ENCODE results near the gene TMEM250.

TMEM250 gene

GRCh38 chr9:136083558-136084062, 35.1 kb downstream of the TMEM250 start:
- no peak for FAIRE-seq
- DNase-seq (ENCODE audit: low spot score): no peak

GRCh38 chr9:136082496-136083361, 35.9 kb downstream of the TMEM250 start:
- DNase-seq (ENCODE audit: low spot score) (no peak), FAIRE-seq (no peak)

- FAIRE-seq: no peak
- DNase-seq (ENCODE audit: low spot score): no peak
Observed at GRCh38 chr9:136081826-136082495, 36.7 kb downstream of the TMEM250 start.

GRCh38 chr9:136081113-136081825, 37.4 kb downstream of the TMEM250 start:
- FAIRE-seq (no peak), DNase-seq (ENCODE audit: low spot score) (no peak)

GRCh38 chr9:136080716-136081112, 38.0 kb downstream of the TMEM250 start:
- FAIRE-seq (no peak), DNase-seq (ENCODE audit: low spot score) (no peak)

- FAIRE-seq (no peak), DNase-seq (ENCODE audit: low spot score) (no peak)
Observed at GRCh38 chr9:136079916-136080246, 38.8 kb downstream of the TMEM250 start.

GRCh38 chr9:136079211-136079915, 39.3 kb downstream of the TMEM250 start:
- DNase-seq (ENCODE audit: low spot score) (no peak), FAIRE-seq (no peak)

- FAIRE-seq: no peak
- DNase-seq (ENCODE audit: low spot score): no peak
Observed at GRCh38 chr9:136078498-136079011, 40.1 kb downstream of the TMEM250 start.

- DNase-seq (ENCODE audit: low spot score) (no peak), FAIRE-seq (no peak)
Observed at GRCh38 chr9:136078024-136078423, 40.7 kb downstream of the TMEM250 start.

- DNase-seq (ENCODE audit: low spot score) (no peak), FAIRE-seq (no peak)
Observed at GRCh38 chr9:136077491-136077890, 41.2 kb downstream of the TMEM250 start.

- DNase-seq (ENCODE audit: low spot score): no peak
- no peak for FAIRE-seq
Observed at GRCh38 chr9:136075881-136076678, 42.6 kb downstream of the TMEM250 start.

- FAIRE-seq: no peak
Observed at GRCh38 chr9:136075134-136075841, 43.4 kb downstream of the TMEM250 start.

GRCh38 chr9:136074706-136075105, 44.0 kb downstream of the TMEM250 start:
- DNase-seq (ENCODE audit: low spot score) (no peak), FAIRE-seq (no peak)

More at GRCh38 chr9:136075134-136075841, 43.4 kb downstream of the TMEM250 start:
- DNase-seq (ENCODE audit: low spot score): no peak
